GM12878 (cell line): ENCODE results near the gene MYCBP2.

Experiments used
- CBFB ChIP-seq: IDR thresholded peaks from 2 replicates; pipeline ENCODE4 v1.6.1; 2016; ENCODE audit warnings: antibody characterized with exemption, low read depth
- CEBPB ChIP-seq, 2 experiments: fragments of 150-350 bp in 1 of 2; IDR thresholded peaks; 2 replicates each; pipeline ENCODE4 v1.6.1; 2012 to 2014; ENCODE audit warnings: low read depth in 2 of 2, low read length in 2 of 2, borderline replicate concordance in 1 of 2, inconsistent platforms in 1 of 2
- DPF2 ChIP-seq: fragments of 450-650 bp; IDR thresholded peaks from 2 replicates; pipeline ENCODE4 v1.6.1; 2017; ENCODE audit warnings: mild to moderate bottlenecking
- EP300 ChIP-seq, 2 experiments: fragments of 150-350 bp in 1 of 2; IDR thresholded peaks; 2 replicates each; pipeline ENCODE4 v1.6.1; 2011 to 2012; ENCODE audit warnings: low read depth in 2 of 2, low read length in 2 of 2, borderline replicate concordance in 1 of 2, improper control_type of control experiment in 1 of 2, inconsistent platforms in 1 of 2; ENCODE audit not compliant: control insufficient read depth in 1 of 2
- KDM1A ChIP-seq: fragments of 200-600 bp; sonication (generic); IDR thresholded peaks from 2 replicates; pipeline ENCODE4 v1.6.1; 2016; ENCODE audit warnings: borderline replicate concordance
- SREBF1 ChIP-seq: IDR thresholded peaks from 2 replicates; pipeline ENCODE4 v1.6.1; 2012; ENCODE audit warnings: mild to moderate bottlenecking, low read length
- ZBTB11 ChIP-seq: fragments of 450-650 bp; formaldehyde crosslinking; IDR thresholded peaks from 2 replicates; pipeline ENCODE4 v1.5.0; 2022; ENCODE audit warnings: mild to moderate bottlenecking, missing genetic modification characterization
- ZNF274 ChIP-seq: IDR thresholded peaks from one replicate; pipeline ENCODE4 v1.8.0; 2011; ENCODE audit not compliant: insufficient read length, insufficient read depth
- ZNF687 ChIP-seq: fragments of 450-650 bp; IDR thresholded peaks from 2 replicates; pipeline ENCODE4 v1.6.1; 2017; ENCODE audit warnings: mild to moderate bottlenecking, moderate library complexity
- TF ChIP-seq, protein P1 (sequence below), 3 experiments: IDR thresholded peaks in 2 of 3; conservative IDR thresholded peaks in 1 of 3; 2 replicates each; pipeline ENCODE4 v1.5.1; 2011; ENCODE audit warnings: low read depth in 3 of 3, low read length in 3 of 3, mild to moderate bottlenecking in 3 of 3, control low read depth in 2 of 3, moderate library complexity in 2 of 3, inconsistent platforms in 1 of 3, mixed read lengths in 1 of 3; ENCODE audit not compliant: control insufficient read depth in 2 of 3, insufficient read depth in 1 of 3; ENCODE audit errors: extremely low read depth in 1 of 3

DNA sequence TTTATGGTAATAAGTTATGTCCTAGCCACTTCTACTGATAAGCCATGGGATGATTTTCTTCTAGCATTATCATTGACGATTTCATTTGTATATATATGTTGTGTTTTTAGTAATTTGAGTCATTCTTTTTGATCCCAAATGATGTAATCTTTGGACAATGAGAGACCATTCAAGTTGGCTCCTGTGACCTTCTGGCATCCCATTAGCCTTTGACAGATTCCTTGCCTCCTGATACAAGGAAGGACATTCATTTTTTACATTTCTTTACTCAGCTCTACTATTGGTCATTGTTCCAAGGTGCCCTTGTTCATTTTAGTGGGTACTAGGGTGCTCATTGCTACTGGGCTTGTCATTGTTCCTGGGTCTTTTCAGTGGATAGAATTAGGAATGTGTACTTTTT, 35.3 kb upstream of the MYCBP2 start:
- no peak for TF ChIP-seq CBFB
- TF ChIP-seq, protein P1, sequence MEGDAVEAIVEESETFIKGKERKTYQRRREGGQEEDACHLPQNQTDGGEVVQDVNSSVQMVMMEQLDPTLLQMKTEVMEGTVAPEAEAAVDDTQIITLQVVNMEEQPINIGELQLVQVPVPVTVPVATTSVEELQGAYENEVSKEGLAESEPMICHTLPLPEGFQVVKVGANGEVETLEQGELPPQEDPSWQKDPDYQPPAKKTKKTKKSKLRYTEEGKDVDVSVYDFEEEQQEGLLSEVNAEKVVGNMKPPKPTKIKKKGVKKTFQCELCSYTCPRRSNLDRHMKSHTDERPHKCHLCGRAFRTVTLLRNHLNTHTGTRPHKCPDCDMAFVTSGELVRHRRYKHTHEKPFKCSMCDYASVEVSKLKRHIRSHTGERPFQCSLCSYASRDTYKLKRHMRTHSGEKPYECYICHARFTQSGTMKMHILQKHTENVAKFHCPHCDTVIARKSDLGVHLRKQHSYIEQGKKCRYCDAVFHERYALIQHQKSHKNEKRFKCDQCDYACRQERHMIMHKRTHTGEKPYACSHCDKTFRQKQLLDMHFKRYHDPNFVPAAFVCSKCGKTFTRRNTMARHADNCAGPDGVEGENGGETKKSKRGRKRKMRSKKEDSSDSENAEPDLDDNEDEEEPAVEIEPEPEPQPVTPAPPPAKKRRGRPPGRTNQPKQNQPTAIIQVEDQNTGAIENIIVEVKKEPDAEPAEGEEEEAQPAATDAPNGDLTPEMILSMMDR (IDR thresholded peaks at IDR 0.05 in 2 of 3, conservative IDR thresholded peaks at IDR 0.05 in 1 of 3; ENCODE audit: control insufficient read depth in 2 of 3, extremely low read depth in 1 of 3, insufficient read depth in 1 of 3, low read depth in 3 of 3, low read length in 3 of 3) = no peak
- no peak for TF ChIP-seq SREBF1
- no peak for TF ChIP-seq CEBPB (IDR thresholded peaks at IDR 0.05; ENCODE audit: borderline replicate concordance in 1 of 2, low read depth in 2 of 2, low read length in 2 of 2)
- no peak for TF ChIP-seq EP300 (IDR thresholded peaks at IDR 0.05; ENCODE audit: borderline replicate concordance in 1 of 2, control insufficient read depth in 1 of 2, low read depth in 2 of 2, low read length in 2 of 2)
- TF ChIP-seq DPF2 = no peak
- TF ChIP-seq ZBTB11 (CRISPR knock-in tag) = no peak
- no peak for TF ChIP-seq KDM1A
- no peak for TF ChIP-seq ZNF687
- TF ChIP-seq ZNF274 = no peak
